HG03064 (cell line): ENCODE results near the gene CRB2.

Source experiments
- ATAC-seq: cut with Tn5 transposase; IDR thresholded peaks from one replicate; pipeline ENCODE4 v1.9.1; 2021; ENCODE audit warnings: low read depth; ENCODE audit not compliant: unreplicated experiment

Gene CRB2

GRCh38 chr9:123361731-123362510 lies 5.9 kb downstream of the CRB2 start:
- ATAC-seq = no peak

GRCh38 chr9:123362856-123363255 lies 6.9 kb downstream of the CRB2 start:
- no peak for ATAC-seq

- ATAC-seq = no peak
Observed at GRCh38 chr9:123364241-123364824, 8.3 kb downstream of the CRB2 start.

GRCh38 chr9:123365287-123365880 lies 9.4 kb downstream of the CRB2 start:
- ATAC-seq = no peak

GRCh38 chr9:123365881-123366528 lies 10.0 kb downstream of the CRB2 start:
- no peak for ATAC-seq

- ATAC-seq = no peak
Observed at GRCh38 chr9:123368023-123368422, 12.0 kb downstream of the CRB2 start.

GRCh38 chr9:123368536-123369153 lies 12.6 kb downstream of the CRB2 start:
- ATAC-seq = no peak

- no peak for ATAC-seq
Observed at GRCh38 chr9:123369296-123369695, 13.3 kb downstream of the CRB2 start.

- ATAC-seq = no peak
Observed at GRCh38 chr9:123370108-123370507, 14.1 kb downstream of the CRB2 start.

GRCh38 chr9:123370526-123371227 lies 14.7 kb downstream of the CRB2 start:
- ATAC-seq = no peak

- ATAC-seq = no peak
Observed at GRCh38 chr9:123371228-123371584, 15.2 kb downstream of the CRB2 start.

GRCh38 chr9:123371805-123372590 lies 16.0 kb downstream of the CRB2 start:
- no peak for ATAC-seq

- ATAC-seq = no peak
Observed at GRCh38 chr9:123372766-123373446, 16.9 kb downstream of the CRB2 start.

- no peak for ATAC-seq
Observed at GRCh38 chr9:123373447-123373923, 17.5 kb downstream of the CRB2 start.

- no peak for ATAC-seq
Observed at GRCh38 chr9:123373946-123374345, 17.9 kb downstream of the CRB2 start.

- ATAC-seq = no peak
Observed at GRCh38 chr9:123375469-123376132, 19.6 kb downstream of the CRB2 start.

- no peak for ATAC-seq
Observed at GRCh38 chr9:123376218-123377071, 20.4 kb downstream of the CRB2 start.
